Measurements from ENCODE around the gene PANK1. TPM values are rescaled to one million over a fixed set of nuclear protein-coding genes. Genes with fewer than 3 reads are reported as not detected.

PANK1 gene
- total and polyA plus RNA-seq, 2 donors: 3.7 to 6.5 TPM

DNA sequence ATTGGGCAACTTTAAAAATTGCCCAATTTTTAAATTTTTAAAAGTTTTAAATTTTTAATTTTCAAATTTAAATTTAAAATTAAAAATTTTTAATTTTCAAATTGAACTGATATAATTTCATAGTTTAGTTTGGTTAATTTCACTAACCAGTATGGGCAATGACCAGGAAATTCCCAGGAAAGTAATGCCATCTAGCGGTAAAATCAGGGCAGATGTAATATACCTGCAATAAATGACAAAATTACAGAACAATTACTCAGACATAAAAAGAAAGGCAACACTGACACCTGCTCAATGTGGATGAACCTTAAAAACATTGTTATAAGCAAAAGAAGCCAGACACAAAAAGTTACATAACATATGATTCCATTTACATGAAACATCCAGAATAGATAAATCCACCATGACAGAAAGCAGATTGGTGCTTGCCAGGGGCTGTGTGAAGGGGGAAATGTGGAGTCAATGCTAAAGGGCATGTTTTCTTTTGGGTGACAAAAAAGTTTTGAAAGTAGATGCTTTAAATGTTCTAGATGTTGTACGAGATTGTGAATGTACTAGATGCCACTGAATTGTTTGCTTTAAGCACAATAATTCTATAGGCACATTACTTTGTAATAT is 81.1 kb downstream of the PANK1 start:
- 39% methylated on average over 2 of the region's 2 CpGs for WGBS
- DNase-seq (ENCODE audit: low read depth in 6 of 9, low spot score in 9 of 9): peak; percentile 3 to 69 (median 32)
- H3K36me3 ChIP-seq (ENCODE audit: control insufficient read depth in 2 of 2, insufficient read depth in 2 of 2, low read length in 1 of 2): no peaks in the 10 kb centered on the region
- no peak overlapping the region for H3K4me3 ChIP-seq (ENCODE audit: low read length in 2 of 2)
- no peaks in the 10 kb centered on the region for H3K4me1 ChIP-seq (ENCODE audit: control insufficient read depth in 2 of 2, insufficient read depth in 2 of 2, low read length in 2 of 2)
- H3K9me3 ChIP-seq (ENCODE audit: control insufficient read depth in 2 of 2, insufficient read depth in 1 of 2, low read length in 1 of 2): no peaks in the 10 kb centered on the region
- H3K27me3 ChIP-seq (ENCODE audit: control insufficient read depth in 2 of 2, insufficient read depth in 1 of 2, low read length in 1 of 2): no peaks in the 10 kb centered on the region
- H3K27ac ChIP-seq (ENCODE audit: low read depth in 1 of 2, low read length in 1 of 2): no peak overlapping the region

- no peaks in the 10 kb centered on the region for H3K9me3 ChIP-seq (ENCODE audit: control insufficient read depth in 2 of 2, insufficient read depth in 1 of 2, low read length in 1 of 2)
- H3K36me3 ChIP-seq (ENCODE audit: control insufficient read depth in 2 of 2, insufficient read depth in 2 of 2, low read length in 1 of 2): no peaks in the 10 kb centered on the region
- H3K4me1 ChIP-seq (ENCODE audit: control insufficient read depth in 2 of 2, insufficient read depth in 2 of 2, low read length in 2 of 2): no peaks in the 10 kb centered on the region
- DNase-seq (ENCODE audit: low read depth in 6 of 9, low spot score in 9 of 9): no peak
- WGBS: 98% methylated on average over 3 of the region's 3 CpGs
- no peaks in the 10 kb centered on the region for H3K27me3 ChIP-seq (ENCODE audit: control insufficient read depth in 2 of 2, insufficient read depth in 1 of 2, low read length in 1 of 2)
- H3K27ac ChIP-seq (ENCODE audit: low read depth in 1 of 2, low read length in 1 of 2): no peak overlapping the region
- no peak overlapping the region for H3K4me3 ChIP-seq (ENCODE audit: low read length in 2 of 2)
Observed at GRCh38 chr10:89563311-89563710, 81.7 kb downstream of the PANK1 start.

- no peak overlapping the region for H3K4me3 ChIP-seq (ENCODE audit: low read length in 2 of 2)
- H3K36me3 ChIP-seq (ENCODE audit: control insufficient read depth in 2 of 2, insufficient read depth in 2 of 2, low read length in 1 of 2): no peaks in the 10 kb centered on the region
- no peaks in the 10 kb centered on the region for H3K4me1 ChIP-seq (ENCODE audit: control insufficient read depth in 2 of 2, insufficient read depth in 2 of 2, low read length in 2 of 2)
- H3K9me3 ChIP-seq (ENCODE audit: control insufficient read depth in 2 of 2, insufficient read depth in 1 of 2, low read length in 1 of 2): no peaks in the 10 kb centered on the region
- H3K27ac ChIP-seq (ENCODE audit: low read depth in 1 of 2, low read length in 1 of 2): no peak overlapping the region
- 93% methylated on average over 1 of the region's 1 CpG for WGBS
- no peak for DNase-seq (ENCODE audit: low read depth in 6 of 9, low spot score in 9 of 9)
- H3K27me3 ChIP-seq (ENCODE audit: control insufficient read depth in 2 of 2, insufficient read depth in 1 of 2, low read length in 1 of 2): no peaks in the 10 kb centered on the region
Observed at GRCh38 chr10:89556600-89556999, 88.4 kb downstream of the PANK1 start.

GRCh38 chr10:89555688-89556445 is 89.2 kb downstream of the PANK1 start:
- H3K4me3 ChIP-seq (ENCODE audit: low read length in 2 of 2): no peak overlapping the region
- no peaks in the 10 kb centered on the region for H3K9me3 ChIP-seq (ENCODE audit: control insufficient read depth in 2 of 2, insufficient read depth in 1 of 2, low read length in 1 of 2)
- no peak overlapping the region for H3K27ac ChIP-seq (ENCODE audit: low read depth in 1 of 2, low read length in 1 of 2)
- DNase-seq (ENCODE audit: low read depth in 6 of 9, low spot score in 9 of 9): no peak
- no peaks in the 10 kb centered on the region for H3K36me3 ChIP-seq (ENCODE audit: control insufficient read depth in 2 of 2, insufficient read depth in 2 of 2, low read length in 1 of 2)
- no peaks in the 10 kb centered on the region for H3K4me1 ChIP-seq (ENCODE audit: control insufficient read depth in 2 of 2, insufficient read depth in 2 of 2, low read length in 2 of 2)
- 93% methylated on average over 7 of the region's 7 CpGs for WGBS
- no peaks in the 10 kb centered on the region for H3K27me3 ChIP-seq (ENCODE audit: control insufficient read depth in 2 of 2, insufficient read depth in 1 of 2, low read length in 1 of 2)

DNA sequence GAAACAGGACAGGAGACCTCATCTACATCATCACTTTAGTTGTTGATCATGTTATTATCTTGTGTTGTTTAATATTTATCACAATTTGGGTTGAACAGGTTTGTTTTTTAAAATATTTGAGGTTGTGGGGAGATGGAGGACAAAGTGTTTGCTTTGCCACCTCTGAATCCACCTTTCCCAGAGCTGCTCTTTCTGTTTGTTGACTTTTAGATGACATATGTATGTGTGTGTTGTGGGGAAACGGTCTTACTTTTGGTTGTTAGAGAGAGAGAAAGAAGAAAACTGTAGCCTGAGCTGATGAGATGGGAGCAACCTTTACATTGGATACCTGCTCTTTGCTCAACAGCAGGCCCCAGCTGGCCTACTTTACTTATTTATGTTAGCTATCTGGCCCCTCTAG is 90.6 kb downstream of the PANK1 start:
- no peak overlapping the region for H3K4me3 ChIP-seq (ENCODE audit: low read length in 2 of 2)
- no peaks in the 10 kb centered on the region for H3K36me3 ChIP-seq (ENCODE audit: control insufficient read depth in 2 of 2, insufficient read depth in 2 of 2, low read length in 1 of 2)
- no peak for DNase-seq (ENCODE audit: low read depth in 6 of 9, low spot score in 9 of 9)
- H3K27ac ChIP-seq (ENCODE audit: low read depth in 1 of 2, low read length in 1 of 2): no peak overlapping the region
- WGBS: 81% methylated on average over 1 of the region's 1 CpG
- H3K9me3 ChIP-seq (ENCODE audit: control insufficient read depth in 2 of 2, insufficient read depth in 1 of 2, low read length in 1 of 2): no peaks in the 10 kb centered on the region
- H3K27me3 ChIP-seq (ENCODE audit: control insufficient read depth in 2 of 2, insufficient read depth in 1 of 2, low read length in 1 of 2): no peaks in the 10 kb centered on the region
- H3K4me1 ChIP-seq (ENCODE audit: control insufficient read depth in 2 of 2, insufficient read depth in 2 of 2, low read length in 2 of 2): no peaks in the 10 kb centered on the region

GRCh38 chr10:89553064-89553734 is 91.8 kb downstream of the PANK1 start:
- 93% methylated on average over 5 of the region's 5 CpGs for WGBS
- no peaks in the 10 kb centered on the region for H3K36me3 ChIP-seq (ENCODE audit: control insufficient read depth in 2 of 2, insufficient read depth in 2 of 2, low read length in 1 of 2)
- no peak overlapping the region for H3K27ac ChIP-seq (ENCODE audit: low read depth in 1 of 2, low read length in 1 of 2)
- no peaks in the 10 kb centered on the region for H3K9me3 ChIP-seq (ENCODE audit: control insufficient read depth in 2 of 2, insufficient read depth in 1 of 2, low read length in 1 of 2)
- no peaks in the 10 kb centered on the region for H3K27me3 ChIP-seq (ENCODE audit: control insufficient read depth in 2 of 2, insufficient read depth in 1 of 2, low read length in 1 of 2)
- H3K4me1 ChIP-seq (ENCODE audit: control insufficient read depth in 2 of 2, insufficient read depth in 2 of 2, low read length in 2 of 2): no peaks in the 10 kb centered on the region
- no peak overlapping the region for H3K4me3 ChIP-seq (ENCODE audit: low read length in 2 of 2)
- DNase-seq (ENCODE audit: low read depth in 6 of 9, low spot score in 9 of 9): no peak

- DNase-seq (ENCODE audit: low read depth in 6 of 9, low spot score in 9 of 9): no peak
- H3K27me3 ChIP-seq (ENCODE audit: control insufficient read depth in 2 of 2, insufficient read depth in 1 of 2, low read length in 1 of 2): no peaks in the 10 kb centered on the region
- H3K9me3 ChIP-seq (ENCODE audit: control insufficient read depth in 2 of 2, insufficient read depth in 1 of 2, low read length in 1 of 2): no peaks in the 10 kb centered on the region
- 97% methylated on average over 4 of the region's 4 CpGs for WGBS
- no peak overlapping the region for H3K27ac ChIP-seq (ENCODE audit: low read depth in 1 of 2, low read length in 1 of 2)
- H3K4me3 ChIP-seq (ENCODE audit: low read length in 2 of 2): no peak overlapping the region
- H3K4me1 ChIP-seq (ENCODE audit: control insufficient read depth in 2 of 2, insufficient read depth in 2 of 2, low read length in 2 of 2): no peaks in the 10 kb centered on the region
- H3K36me3 ChIP-seq (ENCODE audit: control insufficient read depth in 2 of 2, insufficient read depth in 2 of 2, low read length in 1 of 2): no peaks in the 10 kb centered on the region
Observed at GRCh38 chr10:89552213-89552612, 92.8 kb downstream of the PANK1 start.

GRCh38 chr10:89550509-89550908 is 94.5 kb downstream of the PANK1 start:
- WGBS: 92% methylated on average over 5 of the region's 5 CpGs
- Histone ChIP-seq H3K4me3 (ENCODE audit: low read length in 2 of 2) (no peak overlapping the region), H3K36me3 (ENCODE audit: control insufficient read depth in 2 of 2, insufficient read depth in 2 of 2, low read length in 1 of 2) (no peaks in the 10 kb centered on the region), H3K4me1 (ENCODE audit: control insufficient read depth in 2 of 2, insufficient read depth in 2 of 2, low read length in 2 of 2) (no peaks in the 10 kb centered on the region), H3K9me3 (ENCODE audit: control insufficient read depth in 2 of 2, insufficient read depth in 1 of 2, low read length in 1 of 2) (no peaks in the 10 kb centered on the region), H3K27me3 (ENCODE audit: control insufficient read depth in 2 of 2, insufficient read depth in 1 of 2, low read length in 1 of 2) (no peaks in the 10 kb centered on the region), H3K27ac (ENCODE audit: low read depth in 1 of 2, low read length in 1 of 2) (no peak overlapping the region)
- DNase-seq (ENCODE audit: low read depth in 6 of 9, low spot score in 9 of 9): no peak

GRCh38 chr10:89549510-89549909 is 95.5 kb downstream of the PANK1 start:
- no peak for DNase-seq (ENCODE audit: low read depth in 6 of 9, low spot score in 9 of 9)
- H3K27ac ChIP-seq (ENCODE audit: low read depth in 1 of 2, low read length in 1 of 2): no peak overlapping the region
- WGBS: 93% methylated on average over 1 of the region's 1 CpG

More at GRCh38 chr10:89549510-89549909, 95.5 kb downstream of the PANK1 start:
- Histone ChIP-seq H3K36me3 (ENCODE audit: control insufficient read depth in 2 of 2, insufficient read depth in 2 of 2, low read length in 1 of 2) (no peaks in the 10 kb centered on the region), H3K4me1 (ENCODE audit: control insufficient read depth in 2 of 2, insufficient read depth in 2 of 2, low read length in 2 of 2) (no peaks in the 10 kb centered on the region), H3K4me3 (ENCODE audit: low read length in 2 of 2) (no peak overlapping the region), H3K9me3 (ENCODE audit: control insufficient read depth in 2 of 2, insufficient read depth in 1 of 2, low read length in 1 of 2) (no peaks in the 10 kb centered on the region), H3K27me3 (ENCODE audit: control insufficient read depth in 2 of 2, insufficient read depth in 1 of 2, low read length in 1 of 2) (no peaks in the 10 kb centered on the region)
